MM.1S (cell line): ENCODE results near the gene KLF1.

Source experiments
- EZH2phosphoT487 ChIP-seq: fragments of 300-600 bp; sonication (generic); IDR thresholded peaks from 2 replicates; pipeline ENCODE4 v1.6.1; 2018; ENCODE audit warnings: antibody characterized with exemption, low read length
- TF ChIP-seq, protein P1 (sequence below): fragments of 300-600 bp; sonication (generic); IDR thresholded peaks from 2 replicates; pipeline ENCODE4 v1.5.1; 2016; ENCODE audit warnings: antibody characterized with exemption, low read length, mixed read lengths

DNA sequence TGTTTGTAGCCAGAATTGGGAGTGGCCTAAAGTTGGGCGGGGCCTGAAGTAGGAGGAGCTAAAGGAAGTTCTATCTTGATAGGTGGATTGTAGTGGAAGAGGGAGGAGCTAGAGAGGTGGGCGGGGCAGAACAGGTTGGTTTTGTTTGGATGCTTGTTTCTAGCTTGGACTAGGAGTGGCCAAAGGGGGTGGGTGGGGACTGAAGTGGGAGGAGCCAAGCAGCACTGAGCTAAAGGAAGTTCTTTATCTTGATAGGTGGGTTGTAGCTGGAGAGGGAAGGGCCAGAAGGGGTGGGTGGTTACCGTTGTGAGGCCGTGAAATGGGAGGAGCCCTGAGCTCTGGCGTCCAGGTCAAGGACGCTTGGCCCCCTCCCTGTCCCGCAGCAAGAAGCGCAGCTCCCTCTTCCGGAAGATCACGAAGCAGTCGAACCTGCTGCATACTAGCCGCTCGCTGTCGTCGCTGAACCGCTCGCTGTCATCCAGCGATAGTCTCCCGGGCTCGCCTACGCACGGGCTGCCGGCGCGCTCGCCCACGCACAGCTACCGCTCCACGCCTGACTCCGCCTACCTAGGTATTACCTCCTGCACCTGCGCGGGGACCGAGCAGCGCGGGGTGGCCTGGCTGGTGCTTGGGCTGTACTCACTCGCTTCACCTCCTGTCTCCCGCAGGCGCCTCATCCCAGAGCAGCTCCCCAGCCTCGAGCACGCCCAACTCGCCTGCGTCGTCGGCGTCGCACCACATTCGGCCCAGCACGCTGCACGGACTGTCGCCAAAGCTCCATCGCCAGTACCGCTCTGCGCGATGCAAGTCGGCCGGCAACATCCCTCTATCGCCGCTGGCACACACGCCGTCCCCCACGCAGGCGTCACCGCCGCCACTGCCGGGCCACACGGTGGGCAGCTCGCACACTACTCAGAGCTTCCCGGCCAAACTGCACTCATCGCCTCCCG lies 13.8 kb downstream of the KLF1 start:
- TF ChIP-seq, protein P1, sequence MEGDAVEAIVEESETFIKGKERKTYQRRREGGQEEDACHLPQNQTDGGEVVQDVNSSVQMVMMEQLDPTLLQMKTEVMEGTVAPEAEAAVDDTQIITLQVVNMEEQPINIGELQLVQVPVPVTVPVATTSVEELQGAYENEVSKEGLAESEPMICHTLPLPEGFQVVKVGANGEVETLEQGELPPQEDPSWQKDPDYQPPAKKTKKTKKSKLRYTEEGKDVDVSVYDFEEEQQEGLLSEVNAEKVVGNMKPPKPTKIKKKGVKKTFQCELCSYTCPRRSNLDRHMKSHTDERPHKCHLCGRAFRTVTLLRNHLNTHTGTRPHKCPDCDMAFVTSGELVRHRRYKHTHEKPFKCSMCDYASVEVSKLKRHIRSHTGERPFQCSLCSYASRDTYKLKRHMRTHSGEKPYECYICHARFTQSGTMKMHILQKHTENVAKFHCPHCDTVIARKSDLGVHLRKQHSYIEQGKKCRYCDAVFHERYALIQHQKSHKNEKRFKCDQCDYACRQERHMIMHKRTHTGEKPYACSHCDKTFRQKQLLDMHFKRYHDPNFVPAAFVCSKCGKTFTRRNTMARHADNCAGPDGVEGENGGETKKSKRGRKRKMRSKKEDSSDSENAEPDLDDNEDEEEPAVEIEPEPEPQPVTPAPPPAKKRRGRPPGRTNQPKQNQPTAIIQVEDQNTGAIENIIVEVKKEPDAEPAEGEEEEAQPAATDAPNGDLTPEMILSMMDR, result no peak
- no peak for TF ChIP-seq EZH2phosphoT487
